Activated T-helper 9 cell treated with anti-CD3 and anti-CD28 coated beads, Interleukin-2, amount 50 U/mL, for 16 hours (primary cell): ENCODE data around the gene LTBR.
"Not testable (repeated sequence)": the region's sequence is repeated elsewhere in the genome, so short reads cannot be mapped to it uniquely, and the experiment has no call there.

ENCODE experiments used
- DNase-seq: peaks from one replicate; pipeline ENCODE4 v3.0.0-alpha.2; 2020; ENCODE audit warnings: low read depth

LTBR gene

DNA sequence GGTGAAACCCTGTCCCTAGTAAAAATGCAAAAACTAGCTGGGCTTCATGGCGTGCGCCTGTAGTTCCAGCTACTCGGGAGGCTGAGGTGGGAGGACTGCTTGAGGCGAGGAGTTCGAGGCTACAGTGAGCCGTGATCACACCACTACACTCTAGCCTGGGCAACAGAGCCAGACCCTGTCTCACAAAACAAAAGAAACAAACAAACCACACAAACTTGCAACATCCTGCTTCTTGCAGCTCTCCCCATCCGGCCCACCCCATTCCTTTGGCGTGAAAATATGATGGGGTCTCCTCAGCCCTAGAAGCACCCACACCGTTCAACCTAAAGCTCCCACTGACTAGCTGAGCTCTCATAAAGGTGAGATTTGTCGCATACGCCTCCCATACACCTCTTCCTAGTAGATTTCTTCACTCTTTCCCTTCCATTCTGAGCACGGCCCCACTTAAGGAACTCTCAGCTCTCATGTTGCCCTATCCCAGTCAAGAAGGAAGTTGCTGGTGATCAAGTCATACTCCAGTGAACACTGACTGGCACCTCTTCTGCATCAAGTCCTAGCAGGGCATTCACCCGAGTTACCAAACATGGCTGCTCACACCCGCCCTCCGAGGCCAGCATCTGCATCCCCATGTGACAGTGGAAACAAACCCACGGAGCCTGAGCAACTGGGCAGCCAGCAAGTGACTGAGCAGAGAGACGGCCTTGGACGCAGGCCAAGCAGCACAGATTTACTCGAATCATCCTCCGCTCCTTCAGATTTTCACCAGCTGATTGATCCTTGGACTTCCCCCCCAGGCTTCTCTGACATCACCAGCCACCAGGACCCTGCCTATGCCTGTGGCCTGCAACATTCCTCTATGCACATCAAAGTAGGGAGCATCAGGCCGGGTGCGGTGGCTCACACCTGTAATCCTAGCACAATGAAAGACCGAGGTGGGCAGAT, 41.9 kb downstream of the LTBR start:
- no peak for DNase-seq

DNA sequence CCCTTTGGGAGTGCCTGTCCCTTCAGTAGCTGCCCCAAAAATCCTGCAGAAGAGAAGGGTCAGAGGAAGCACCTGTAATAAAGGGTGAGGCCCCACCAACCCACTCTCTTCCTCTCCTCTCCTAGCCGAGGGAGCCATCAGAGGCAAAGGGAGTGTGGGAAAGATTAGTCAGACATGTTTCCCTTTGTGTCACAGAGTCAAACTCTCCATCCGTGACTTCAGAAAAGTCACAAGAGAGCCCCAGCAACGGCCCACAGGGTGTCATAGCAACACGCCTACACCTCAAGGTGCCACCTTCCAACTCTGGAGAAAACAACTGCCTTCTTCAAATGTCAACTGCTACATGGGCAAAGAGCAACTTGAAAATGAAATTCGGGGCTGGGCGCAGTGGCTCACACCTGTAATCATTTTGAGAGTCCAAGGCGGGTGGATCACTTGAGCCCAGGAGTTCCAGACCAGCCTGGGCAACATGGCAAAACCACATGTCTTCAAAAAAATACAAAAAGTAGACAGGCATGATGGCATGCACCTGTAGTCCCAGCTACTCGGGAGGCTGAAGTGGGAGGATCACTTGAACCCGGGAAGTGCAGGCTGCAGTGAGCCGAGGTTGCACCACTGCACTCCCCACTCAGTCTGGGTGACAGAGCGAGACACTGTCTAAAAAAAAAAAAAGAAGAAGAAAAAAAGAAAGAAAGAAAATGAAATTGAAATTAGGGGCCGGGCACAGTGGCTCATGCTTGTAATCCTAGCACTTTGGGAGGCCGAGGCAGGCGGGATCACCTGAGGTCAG, 43.1 kb downstream of the LTBR start:
- peak; percentile 84 for DNase-seq

DNA sequence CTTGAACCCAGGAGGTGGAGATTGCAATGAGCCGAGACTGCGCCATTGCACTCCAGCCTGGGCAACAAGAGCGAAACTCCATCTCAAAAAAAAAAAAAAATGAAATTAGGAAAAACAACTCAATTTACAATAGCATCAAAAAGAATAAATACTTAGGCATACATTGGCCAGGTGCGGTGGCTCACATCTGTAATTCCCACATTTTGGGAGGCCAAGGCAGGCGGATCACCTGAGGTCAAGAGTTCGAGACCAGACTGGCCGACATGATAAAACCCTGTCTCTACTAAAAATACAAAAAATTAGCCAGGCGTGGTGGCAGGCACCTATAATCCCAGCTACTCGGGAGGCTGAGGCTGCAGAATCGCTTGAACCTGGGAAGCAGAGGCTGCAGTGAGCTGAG, 43.8 kb downstream of the LTBR start:
- not testable (repeated sequence) for DNase-seq

DNA sequence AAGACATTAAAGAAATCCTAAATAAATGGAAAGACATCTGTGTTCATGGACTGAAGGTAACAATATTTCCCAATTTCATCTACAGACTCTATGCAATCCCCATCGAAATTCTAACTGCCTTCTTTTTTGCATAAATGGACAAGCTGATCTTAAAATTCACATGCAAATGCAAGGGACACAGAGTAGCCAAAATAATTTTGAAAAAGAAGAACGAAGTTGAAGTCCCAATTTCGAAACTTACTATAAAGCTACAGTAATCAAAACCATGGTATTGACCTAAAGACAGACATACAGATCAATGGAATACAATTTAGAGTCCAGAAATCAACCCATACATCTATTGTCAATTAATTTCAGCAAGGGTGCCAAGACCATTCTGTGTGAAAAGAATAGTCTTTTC, 44.4 kb downstream of the LTBR start:
- no peak for DNase-seq

DNA sequence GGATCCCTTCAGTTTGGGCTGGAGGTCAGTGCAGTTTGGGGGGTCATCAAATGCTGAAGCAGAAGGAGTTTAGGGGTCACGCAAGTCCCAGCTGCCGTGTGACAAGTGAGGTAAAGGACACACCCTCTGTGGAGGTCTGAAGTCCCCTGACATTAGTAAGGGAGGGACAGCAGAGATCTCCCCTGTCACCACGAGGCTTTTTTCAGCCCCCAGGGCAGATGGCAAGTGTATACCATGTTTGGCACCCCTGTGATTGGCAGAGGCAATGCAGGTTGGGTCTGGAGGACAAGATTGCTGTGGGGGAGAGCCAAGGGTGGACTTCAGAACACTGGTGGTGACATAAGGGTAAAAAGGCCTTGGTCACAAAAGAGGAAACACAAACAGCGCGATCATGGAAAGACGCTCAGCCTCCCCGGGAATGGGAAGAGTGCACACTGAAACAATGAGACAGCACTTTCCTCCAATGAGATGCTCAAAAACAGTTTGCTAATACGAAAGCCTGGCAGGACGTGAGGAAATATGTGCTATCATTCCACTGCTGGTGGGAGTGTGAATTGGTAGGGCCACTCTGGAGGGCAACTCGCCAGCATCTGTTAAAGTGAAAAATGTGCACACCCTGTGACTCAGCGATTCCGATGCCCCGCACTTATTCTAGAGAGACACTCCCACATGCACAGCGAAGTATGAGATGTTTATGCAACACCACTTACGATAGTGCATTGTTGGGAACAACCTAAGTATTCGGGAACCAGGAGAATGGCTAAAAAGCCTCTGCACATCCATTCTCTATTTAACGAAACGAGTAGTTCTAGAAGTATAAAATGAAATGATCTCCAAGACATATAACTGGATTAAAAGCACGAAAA, 46.4 kb downstream of the LTBR start:
- no peak for DNase-seq

DNA sequence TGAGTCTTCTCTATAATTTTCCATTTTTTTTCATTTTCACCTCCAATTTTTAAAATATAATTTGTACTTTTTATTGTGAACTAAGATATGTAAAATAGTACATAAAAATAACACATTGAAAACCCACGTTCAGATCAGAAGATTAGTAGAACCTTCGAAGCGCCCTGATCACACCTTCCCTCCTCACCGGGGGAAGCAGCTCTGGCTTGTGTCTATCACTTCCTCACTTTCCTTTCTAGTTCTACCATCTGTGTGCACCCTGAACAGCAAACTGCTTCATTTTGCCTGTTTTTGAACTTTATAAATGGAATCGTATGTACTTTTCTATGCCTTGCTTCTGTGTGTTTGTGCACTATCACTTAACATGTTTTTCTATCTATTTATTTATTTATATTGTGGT, 49.0 kb downstream of the LTBR start:
- DNase-seq: no peak

DNA sequence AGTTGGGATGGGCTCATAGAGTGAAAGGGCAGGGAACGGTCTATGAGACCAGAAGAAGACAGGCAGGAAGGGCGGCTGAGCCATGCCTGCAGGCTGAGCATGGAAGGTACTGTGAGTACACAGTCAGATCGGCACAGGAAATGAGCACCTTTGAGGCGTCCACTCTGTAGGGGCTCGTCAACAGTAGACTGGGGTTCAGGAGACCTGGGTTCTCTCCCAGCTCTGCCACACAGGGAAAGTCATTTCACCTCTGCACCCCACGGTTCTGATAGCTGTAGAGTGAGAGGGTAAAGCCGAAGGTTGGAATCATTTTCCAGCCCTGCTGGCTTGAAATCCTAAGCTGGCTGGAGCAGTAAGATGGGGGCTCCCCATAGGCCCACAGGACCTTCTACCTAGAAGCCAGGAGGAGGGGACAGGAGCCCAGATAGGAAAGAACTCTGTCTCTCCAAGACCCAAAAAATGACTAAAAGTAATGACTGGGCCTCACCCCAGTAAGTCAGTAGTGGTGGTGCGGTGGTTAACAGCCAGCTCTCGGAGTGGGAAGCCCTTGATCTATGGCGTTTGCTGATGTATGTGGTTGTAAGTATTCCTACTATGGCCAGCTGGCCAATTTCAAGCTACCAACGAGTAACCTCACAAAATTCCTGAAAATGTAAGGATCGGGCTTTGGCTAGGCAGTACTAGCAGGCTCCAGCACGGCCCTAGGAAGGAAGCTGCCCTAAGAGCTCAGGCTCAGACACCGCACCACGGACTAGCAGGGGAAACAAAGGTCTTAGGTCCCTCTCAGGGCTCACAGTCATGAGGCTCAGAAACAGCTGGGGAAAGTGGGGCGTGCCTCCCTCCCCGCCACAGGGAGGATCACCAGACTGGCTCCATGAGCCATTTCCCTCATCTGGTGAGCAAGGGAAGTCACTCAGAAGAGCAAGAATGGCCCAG, 50.5 kb downstream of the LTBR start:
- DNase-seq: no peak

DNA sequence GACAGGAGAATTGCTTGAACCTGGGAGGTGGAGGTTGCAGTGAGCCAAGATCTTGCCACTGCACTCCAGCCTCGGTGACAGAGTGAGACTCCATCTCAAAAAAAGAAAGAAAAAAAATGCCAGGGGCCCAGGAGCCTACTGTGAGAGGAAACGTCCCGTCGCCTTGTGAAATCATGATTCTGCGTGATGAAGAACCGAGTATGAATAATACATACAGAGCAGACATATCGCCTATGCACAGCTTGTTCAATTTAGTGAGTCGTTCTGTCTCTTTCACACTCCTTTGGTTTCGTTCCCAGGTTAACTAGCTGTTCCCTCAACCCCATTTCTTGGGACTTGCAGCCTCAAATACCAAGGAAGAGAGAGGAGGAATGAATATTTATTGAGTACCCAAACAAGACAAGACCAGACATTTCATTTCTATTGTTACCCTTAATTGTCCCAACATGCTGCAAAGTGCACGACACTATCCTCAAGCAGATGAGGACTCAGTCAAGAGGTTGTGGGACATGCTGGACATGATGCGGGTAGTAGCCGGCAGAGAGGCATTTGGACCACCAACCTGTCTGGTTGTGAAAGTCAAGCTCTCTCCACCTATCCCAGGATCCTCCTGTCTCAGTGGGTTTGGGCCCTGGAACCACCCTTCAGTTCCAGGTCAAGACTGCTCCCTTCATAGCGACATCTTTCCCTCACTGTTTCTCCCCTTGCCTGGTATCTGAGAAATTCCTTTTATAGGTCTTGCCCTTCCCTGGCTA, 52.2 kb downstream of the LTBR start:
- DNase-seq: no peak

DNA sequence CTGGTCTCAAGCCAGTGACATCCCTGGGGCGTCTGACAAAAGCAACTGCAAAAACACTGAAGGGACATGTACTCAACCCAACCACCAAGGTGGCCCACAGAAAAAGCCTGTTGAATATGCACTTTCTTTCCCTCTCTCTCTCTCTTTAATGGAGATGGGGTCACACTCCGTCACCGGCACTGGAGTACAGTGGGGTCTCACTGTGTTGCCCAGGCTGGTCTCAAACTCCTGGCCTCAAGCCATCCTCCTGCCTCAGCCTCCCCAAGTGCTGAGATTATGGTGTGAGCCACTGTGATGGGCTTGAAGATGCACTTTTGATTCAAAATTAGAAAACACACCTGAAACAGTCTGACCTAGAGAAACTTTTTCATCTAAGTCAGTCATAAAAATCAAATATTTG, 53.6 kb downstream of the LTBR start:
- no peak for DNase-seq

DNA sequence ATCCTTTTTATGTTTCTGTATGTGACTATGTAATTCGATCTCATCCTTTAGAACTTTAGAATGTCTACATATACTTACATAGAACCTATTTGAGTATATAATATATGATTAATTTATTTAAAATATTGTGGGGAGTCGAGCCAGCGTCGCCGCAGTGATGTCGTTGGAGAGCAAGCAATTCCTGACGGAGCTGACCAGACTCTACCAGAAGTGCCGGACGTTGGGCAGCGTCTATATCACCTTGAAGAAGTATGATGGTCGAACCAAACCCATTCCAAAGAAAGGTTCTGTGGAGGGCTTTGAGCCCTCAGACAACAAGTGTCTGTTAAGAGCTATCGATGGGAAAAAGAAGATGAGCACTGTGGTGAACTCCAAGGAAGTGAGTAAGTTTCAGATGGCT, 54.4 kb downstream of the LTBR start:
- no peak for DNase-seq

DNA sequence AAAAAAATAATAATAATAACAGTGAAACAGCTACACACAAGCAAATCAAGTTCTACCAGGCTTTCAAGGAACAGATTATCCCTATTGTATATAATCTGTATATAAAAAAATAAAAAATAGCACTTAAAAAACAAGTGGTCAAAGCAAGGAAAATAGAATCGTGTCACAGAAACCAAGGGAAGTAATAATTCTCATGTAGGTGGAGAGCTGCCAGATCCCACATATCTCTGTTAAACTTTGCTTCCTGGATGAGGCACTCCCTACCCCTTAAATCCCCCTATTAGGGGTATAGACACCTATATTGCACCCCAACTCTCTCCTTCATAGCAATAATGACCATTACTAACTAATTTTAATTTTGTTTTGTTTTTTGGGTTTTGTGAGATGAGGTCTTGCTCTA, 56.4 kb downstream of the LTBR start:
- DNase-seq: no peak
